OCI-LY7 (cell line): ENCODE results near the gene C16orf74. TPM values are rescaled to one million over a fixed set of nuclear protein-coding genes. Genes with fewer than 3 reads are reported as not detected.

Experiments
- BruUV-seq: library from RNA; stranded (reverse); fragments of 400-500 nt; replicated peaks from 2 replicates; lab custom pipeline; 2021; lab: Mats Ljungman, UMichigan
- CTCF ChIA-PET: fragments of 300-600 bp; sonication (Branson Sonifier 250); formaldehyde crosslinking; loops from one replicate; lab custom pipeline; 2022; ENCODE audit warnings: antibody characterized with exemption; ENCODE audit not compliant: unreplicated experiment; lab: Charles Lee
- POLR2A ChIA-PET: fragments of 300-600 bp; sonication (Branson Sonifier 250); formaldehyde crosslinking; loops from one replicate; lab custom pipeline; 2022; ENCODE audit warnings: antibody characterized with exemption; lab: Charles Lee
- DNase-seq: peaks from one replicate; pipeline ENCODE4 v3.0.0-alpha.2; 2015; ENCODE audit warnings: low spot score
- H2AFZ ChIP-seq: fragments of 200-600 bp; sonication (generic), shearing (Covaris generic); 2 replicates; pipeline ENCODE4 v1.6.1; 2014; ENCODE audit warnings: mild to moderate bottlenecking, antibody characterized with exemption, low read length, moderate library complexity
- H3K27ac ChIP-seq: fragments of 200-600 bp; sonication (generic); 2 replicates; pipeline ENCODE4 v1.5.1; 2014; ENCODE audit warnings: mixed run types, low read depth, mild to moderate bottlenecking, moderate library complexity, low read length, inconsistent platforms; ENCODE audit not compliant: poor library complexity, severe bottlenecking
- H3K36me3 ChIP-seq: fragments of 200-600 bp; sonication (generic); 2 replicates; pipeline ENCODE4 v1.6.1; 2014; ENCODE audit warnings: mild to moderate bottlenecking, antibody characterized with exemption, low read length, moderate library complexity, mixed read lengths; ENCODE audit not compliant: insufficient read depth
- H3K4me1 ChIP-seq: fragments of 200-600 bp; sonication (generic); 2 replicates; pipeline ENCODE4 v1.5.1; 2014; ENCODE audit warnings: mild to moderate bottlenecking, low read length; ENCODE audit not compliant: insufficient read depth, poor library complexity, severe bottlenecking
- H3K4me2 ChIP-seq: fragments of 200-600 bp; sonication (generic); 2 replicates; pipeline ENCODE4 v1.6.1; 2014; ENCODE audit warnings: mild to moderate bottlenecking, low read length
- H3K4me3 ChIP-seq: fragments of 200-600 bp; sonication (generic); 2 replicates; pipeline ENCODE4 v1.5.1; 2014; ENCODE audit warnings: mild to moderate bottlenecking, low read depth, low read length; ENCODE audit not compliant: poor library complexity, severe bottlenecking
- H3K79me2 ChIP-seq: fragments of 200-600 bp; sonication (generic); 2 replicates; pipeline ENCODE4 v1.6.1; 2016; ENCODE audit warnings: low read depth, mild to moderate bottlenecking, low read length, moderate library complexity, mixed read lengths; ENCODE audit not compliant: insufficient read depth
- H3K9me2 ChIP-seq: fragments of 200-600 bp; sonication (generic); 2 replicates; pipeline ENCODE4 v1.6.1; 2016; ENCODE audit warnings: mild to moderate bottlenecking, low read length, mixed read lengths; ENCODE audit not compliant: insufficient read depth
- H3K9me3 ChIP-seq: fragments of 200-600 bp; sonication (generic); 2 replicates; pipeline ENCODE4 v1.6.1; 2014; ENCODE audit warnings: mild to moderate bottlenecking, mixed run types, low read length, mixed read lengths
- H4K20me1 ChIP-seq: fragments of 200-600 bp; sonication (generic); 2 replicates; pipeline ENCODE4 v1.6.1; 2014; ENCODE audit warnings: mild to moderate bottlenecking, antibody characterized with exemption, low read length, moderate library complexity, mixed read lengths; ENCODE audit not compliant: insufficient read depth
- EZH2phosphoT487 ChIP-seq: fragments of 200-600 bp; sonication (generic); IDR thresholded peaks from 2 replicates; pipeline ENCODE4 v1.6.1; 2018; ENCODE audit warnings: low read depth, borderline replicate concordance, mild to moderate bottlenecking, mixed run types, antibody characterized with exemption, low read length, moderate library complexity, mixed read lengths
- intact Hi-C: fragments of 100-400 bp; cut with micrococcal nuclease; formaldehyde crosslinking; loops from one replicate; pipeline ENCODE4 v1.10.0; 2022; ENCODE audit not compliant: unreplicated experiment
- total RNA-seq, 2 experiments: library from RNA; depleted of rRNA in 1 of 2; stranded (reverse); fragments of >200 nt in 1 of 2; shearing (Covaris generic) in 1 of 2; gene quantifications; 2 replicates each; pipeline ENCODE4 v1.2.3, GENCODE V29; 2014 to 2022
- TF ChIP-seq, protein P1 (sequence below): fragments of 200-600 bp; sonication (generic); conservative IDR thresholded peaks from 2 replicates; pipeline ENCODE4 v1.5.1; 2014; ENCODE audit warnings: mild to moderate bottlenecking, antibody characterized with exemption, low read length, moderate library complexity, mixed read lengths

C16orf74 gene
- total RNA-seq, 2 experiments from 2014 or later, result 6.8 to 9.7 TPM

DNA sequence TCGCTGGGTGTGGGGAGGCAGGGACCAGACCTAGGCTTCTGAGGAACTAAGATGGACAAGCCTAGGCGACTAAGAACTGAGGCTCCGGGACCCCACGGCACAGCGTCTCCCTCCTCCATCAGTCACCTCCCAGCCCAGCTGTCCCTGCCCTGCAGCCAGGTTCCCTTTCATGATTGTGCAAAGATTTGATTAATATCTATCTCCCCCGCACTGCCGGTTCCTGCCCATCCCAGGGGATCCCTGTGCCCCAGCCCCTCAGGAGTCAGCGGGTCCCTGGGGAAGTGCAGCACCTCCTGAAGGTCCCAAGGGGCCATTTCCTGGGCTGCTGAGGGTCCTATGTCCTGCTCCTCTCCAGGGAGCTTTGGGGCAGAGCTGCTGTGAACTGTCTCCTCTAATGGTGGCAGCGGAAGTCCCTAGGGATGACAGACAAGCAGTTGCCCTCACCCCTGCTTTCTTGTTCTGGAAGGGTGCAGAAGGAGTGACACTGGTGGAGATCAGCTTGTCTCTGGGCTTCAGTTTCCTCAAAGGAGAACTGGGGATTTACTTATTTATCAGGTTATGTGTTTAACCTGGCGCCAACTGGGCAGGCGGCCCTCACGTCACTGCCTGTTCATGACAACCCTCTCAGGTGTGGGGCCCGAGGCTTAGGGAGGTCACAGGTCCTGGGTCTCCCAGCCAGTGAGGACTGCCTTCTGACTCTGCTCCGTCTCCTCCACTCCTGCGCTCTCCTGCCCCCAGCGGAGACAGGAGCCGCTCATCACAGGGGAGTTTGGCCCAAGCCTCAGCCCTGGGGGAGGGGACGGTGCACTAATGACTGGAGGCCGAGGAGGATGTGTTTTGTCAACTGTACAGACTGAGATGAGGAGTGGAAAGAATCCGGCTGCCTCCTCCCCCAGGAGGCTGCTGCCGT lies 1.9 kb upstream of the C16orf74 start:
- no peak overlapping the region for H3K27ac ChIP-seq
- intact Hi-C loops, result loop anchor here (10.0 kb wide), 1 partner anchor 448 kb away; no protein-coding TSS in a partner anchor
- BruUV-seq, result no TSS peak
- peaks cover 97% of the 10 kb centered on the region for H3K4me1 ChIP-seq
- TF ChIP-seq, protein P1, sequence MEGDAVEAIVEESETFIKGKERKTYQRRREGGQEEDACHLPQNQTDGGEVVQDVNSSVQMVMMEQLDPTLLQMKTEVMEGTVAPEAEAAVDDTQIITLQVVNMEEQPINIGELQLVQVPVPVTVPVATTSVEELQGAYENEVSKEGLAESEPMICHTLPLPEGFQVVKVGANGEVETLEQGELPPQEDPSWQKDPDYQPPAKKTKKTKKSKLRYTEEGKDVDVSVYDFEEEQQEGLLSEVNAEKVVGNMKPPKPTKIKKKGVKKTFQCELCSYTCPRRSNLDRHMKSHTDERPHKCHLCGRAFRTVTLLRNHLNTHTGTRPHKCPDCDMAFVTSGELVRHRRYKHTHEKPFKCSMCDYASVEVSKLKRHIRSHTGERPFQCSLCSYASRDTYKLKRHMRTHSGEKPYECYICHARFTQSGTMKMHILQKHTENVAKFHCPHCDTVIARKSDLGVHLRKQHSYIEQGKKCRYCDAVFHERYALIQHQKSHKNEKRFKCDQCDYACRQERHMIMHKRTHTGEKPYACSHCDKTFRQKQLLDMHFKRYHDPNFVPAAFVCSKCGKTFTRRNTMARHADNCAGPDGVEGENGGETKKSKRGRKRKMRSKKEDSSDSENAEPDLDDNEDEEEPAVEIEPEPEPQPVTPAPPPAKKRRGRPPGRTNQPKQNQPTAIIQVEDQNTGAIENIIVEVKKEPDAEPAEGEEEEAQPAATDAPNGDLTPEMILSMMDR, result peak; percentile 69
- TF ChIP-seq EZH2phosphoT487, result no peak
- no peaks in the 10 kb centered on the region for H3K36me3 ChIP-seq
- H3K9me2 ChIP-seq, result no peaks in the 10 kb centered on the region
- DNase-seq, result peak; percentile 66
- no peak overlapping the region for H3K4me3 ChIP-seq
- no peaks in the 10 kb centered on the region for H4K20me1 ChIP-seq
- H2AFZ ChIP-seq, result no peak overlapping the region
- H3K9me3 ChIP-seq, result no peaks in the 10 kb centered on the region
- POLR2A ChIA-PET, result interaction anchor here (1.4 kb wide), 2 partner anchors 7 to 44 kb away, joined by 3 read pairs; no protein-coding TSS in a partner anchor
- H3K79me2 ChIP-seq, result no peaks in the 10 kb centered on the region
- CTCF ChIA-PET, result interaction anchor here (1.0 to 1.2 kb wide), 3 partner anchors 9 to 33 kb away, joined by 3 read pairs; no protein-coding TSS in a partner anchor
- H3K4me2 ChIP-seq, result peak overlapping the region; percentile 92

DNA sequence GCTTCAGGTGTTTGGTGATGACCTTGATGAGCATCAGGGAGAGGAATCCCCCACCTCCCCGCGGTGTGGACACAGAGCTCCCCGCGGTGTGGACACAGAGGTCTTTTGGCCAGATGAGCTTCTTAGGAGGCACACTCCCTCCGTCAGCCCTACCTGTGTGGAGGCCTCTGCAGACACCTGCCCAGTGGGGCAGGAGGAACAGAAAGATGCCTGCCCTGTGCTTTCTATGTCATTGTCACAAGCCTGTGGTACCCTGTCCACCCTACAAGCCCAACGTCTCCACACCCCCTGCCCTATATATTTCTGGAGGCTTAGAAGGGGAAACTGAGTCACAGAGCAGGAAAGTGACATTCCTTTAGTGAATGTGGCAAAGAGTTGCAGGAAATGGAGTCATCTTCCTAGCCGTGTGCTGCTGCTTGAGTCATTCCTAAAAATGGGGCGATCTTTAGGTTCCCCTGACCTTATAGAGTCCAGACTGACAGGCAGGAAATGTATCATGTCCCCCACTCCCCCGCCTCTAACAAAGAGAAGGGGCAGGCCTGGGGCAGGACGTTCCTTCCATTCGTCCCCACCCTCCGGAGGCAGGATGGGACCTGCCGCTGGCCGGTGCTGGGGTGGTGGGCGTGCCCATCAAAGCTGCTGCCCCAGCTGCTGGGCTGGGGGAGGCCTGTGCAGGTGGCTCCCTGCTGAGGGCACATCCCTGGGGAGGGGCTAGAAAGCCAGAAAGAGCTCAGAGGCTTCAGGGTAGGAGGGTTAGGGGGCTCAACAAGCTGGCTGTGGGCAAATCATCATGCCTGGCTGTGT lies 1.0 kb upstream of the C16orf74 start:
- CTCF ChIA-PET, result interaction anchor here (1.0 to 1.2 kb wide), 3 partner anchors 10 to 34 kb away, joined by 3 read pairs; no protein-coding TSS in a partner anchor
- H3K36me3 ChIP-seq, result no peaks in the 10 kb centered on the region
- TF ChIP-seq, protein P1, result no peak
- no peak for TF ChIP-seq EZH2phosphoT487
- no peaks in the 10 kb centered on the region for H4K20me1 ChIP-seq
- H3K9me3 ChIP-seq, result no peaks in the 10 kb centered on the region
- no peak overlapping the region for H2AFZ ChIP-seq
- peak overlapping the region; percentile 44 for H3K4me3 ChIP-seq
- no peaks in the 10 kb centered on the region for H3K9me2 ChIP-seq
- BruUV-seq, result no TSS peak
- H3K4me1 ChIP-seq, result peaks cover 97% of the 10 kb centered on the region
- DNase-seq, result peak; percentile 24
- no peaks in the 10 kb centered on the region for H3K79me2 ChIP-seq
- H3K4me2 ChIP-seq, result peak overlapping the region; percentile 92
- no peak overlapping the region for H3K27ac ChIP-seq
- intact Hi-C loops, result loop anchor here (10.0 kb wide), 1 partner anchor 447 kb away; no protein-coding TSS in a partner anchor
- POLR2A ChIA-PET, result interaction anchor here (1.4 kb wide), 1 partner anchor 45 kb away, joined by 3 read pairs; no protein-coding TSS in a partner anchor
